Fibroblast of skin of scalp (primary cell): Measurements from ENCODE around the gene RERE.

ENCODE experiments used
- DNase-seq: peaks from one replicate; pipeline ENCODE4 v3.0.0-alpha.2; 2013

The RERE gene

GRCh38 chr1:8441426-8441825 lies 376.0 kb downstream of the RERE start:
- DNase-seq: no peak

GRCh38 chr1:8439015-8439702 lies 378.3 kb downstream of the RERE start:
- peak; percentile 64 for DNase-seq

GRCh38 chr1:8438489-8438888 lies 379.0 kb downstream of the RERE start:
- DNase-seq: no peak

GRCh38 chr1:8437347-8437746 lies 380.1 kb downstream of the RERE start:
- DNase-seq: no peak

GRCh38 chr1:8435569-8436071 lies 381.8 kb downstream of the RERE start:
- no peak for DNase-seq

GRCh38 chr1:8434101-8434500 lies 383.3 kb downstream of the RERE start:
- no peak for DNase-seq

- DNase-seq: no peak
Observed at GRCh38 chr1:8431784-8432183, 385.7 kb downstream of the RERE start.

GRCh38 chr1:8431019-8431418 lies 386.4 kb downstream of the RERE start:
- DNase-seq: no peak

GRCh38 chr1:8430476-8430875 lies 387.0 kb downstream of the RERE start:
- DNase-seq: no peak

GRCh38 chr1:8429549-8430110 lies 387.8 kb downstream of the RERE start:
- no peak for DNase-seq

GRCh38 chr1:8428441-8428840 lies 389.0 kb downstream of the RERE start:
- DNase-seq: no peak

GRCh38 chr1:8427986-8428385 lies 389.5 kb downstream of the RERE start:
- no peak for DNase-seq

- no peak for DNase-seq
Observed at GRCh38 chr1:8427493-8427892, 389.9 kb downstream of the RERE start.

- no peak for DNase-seq
Observed at GRCh38 chr1:8426996-8427395, 390.4 kb downstream of the RERE start.

- no peak for DNase-seq
Observed at GRCh38 chr1:8425781-8426161, 391.7 kb downstream of the RERE start.

- no peak for DNase-seq
Observed at GRCh38 chr1:8425150-8425780, 392.2 kb downstream of the RERE start.

GRCh38 chr1:8424539-8425116 lies 392.8 kb downstream of the RERE start:
- no peak for DNase-seq

GRCh38 chr1:8423692-8424538 lies 393.5 kb downstream of the RERE start:
- peak; percentile 66 for DNase-seq

GRCh38 chr1:8423269-8423691 lies 394.2 kb downstream of the RERE start:
- no peak for DNase-seq

- DNase-seq: no peak
Observed at GRCh38 chr1:8422510-8423268, 394.8 kb downstream of the RERE start.

GRCh38 chr1:8421721-8422120 lies 395.7 kb downstream of the RERE start:
- no peak for DNase-seq

GRCh38 chr1:8420318-8420717 lies 397.1 kb downstream of the RERE start:
- no peak for DNase-seq
